KMS-11 (cell line): ENCODE measurements around the gene TIFAB.

ENCODE experiments used
- H2AFZ ChIP-seq: fragments of 200-600 bp; sonication (generic); 2 replicates; pipeline ENCODE4 v1.6.1; 2016; ENCODE audit warnings: antibody characterized with exemption, mixed run types, low read depth
- H3K27ac ChIP-seq: fragments of 200-600 bp; sonication (generic); 2 replicates; pipeline ENCODE4 v1.6.1; 2016; ENCODE audit warnings: mild to moderate bottlenecking, mixed run types
- H3K27me3 ChIP-seq: fragments of 200-600 bp; sonication (generic); 2 replicates; pipeline ENCODE4 v1.6.1; 2017; ENCODE audit warnings: mild to moderate bottlenecking, low read depth, mixed run types, moderate library complexity; ENCODE audit not compliant: insufficient read depth
- H3K36me3 ChIP-seq: fragments of 200-600 bp; sonication (generic); 2 replicates; pipeline ENCODE4 v1.6.1; 2017; ENCODE audit warnings: mild to moderate bottlenecking, mixed run types; ENCODE audit not compliant: insufficient read depth
- H3K4me1 ChIP-seq: fragments of 200-600 bp; sonication (generic); 2 replicates; pipeline ENCODE4 v1.6.1; 2016; ENCODE audit warnings: mild to moderate bottlenecking, low read depth, mixed run types; ENCODE audit not compliant: poor library complexity, severe bottlenecking
- H3K4me2 ChIP-seq: fragments of 200-600 bp; sonication (generic); 2 replicates; pipeline ENCODE4 v1.7.0; 2016; ENCODE audit warnings: mild to moderate bottlenecking, mixed run types
- H3K4me3 ChIP-seq: fragments of 200-600 bp; sonication (generic); IDR thresholded peaks from 2 replicates; pipeline ENCODE4 v1.6.1; 2017; ENCODE audit warnings: low read depth, low read length, mixed read lengths; ENCODE audit not compliant: insufficient read depth
- H3K79me2 ChIP-seq: fragments of 200-600 bp; sonication (generic); 2 replicates; pipeline ENCODE4 v1.6.1; 2016; ENCODE audit warnings: low read depth, mixed run types; ENCODE audit not compliant: insufficient read depth
- H3K9ac ChIP-seq: fragments of 200-600 bp; sonication (generic); 2 replicates; pipeline ENCODE4 v1.6.1; 2016; ENCODE audit warnings: mild to moderate bottlenecking, mixed run types
- H4K20me1 ChIP-seq: fragments of 200-600 bp; sonication (generic); 2 replicates; pipeline ENCODE4 v1.6.1; 2016; ENCODE audit warnings: mild to moderate bottlenecking, mixed run types; ENCODE audit not compliant: insufficient read depth
- CTCF ChIP-seq: fragments of 200-600 bp; sonication (generic); conservative IDR thresholded peaks from 2 replicates; pipeline ENCODE4 v1.6.1; 2017; ENCODE audit warnings: low read depth, mild to moderate bottlenecking, antibody characterized with exemption, low read length, moderate library complexity, mixed read lengths

The TIFAB gene

GRCh38 chr5:135417083-135417482 lies 35.1 kb downstream of the TIFAB start:
- no peaks in the 10 kb centered on the region for H3K79me2 ChIP-seq
- no peaks in the 10 kb centered on the region for H3K36me3 ChIP-seq
- no peak for TF ChIP-seq CTCF
- no peaks in the 10 kb centered on the region for H3K27me3 ChIP-seq
- H4K20me1 ChIP-seq = no peaks in the 10 kb centered on the region
- no peak overlapping the region for H3K4me3 ChIP-seq
- H3K4me1 ChIP-seq = no peaks in the 10 kb centered on the region
- H2AFZ ChIP-seq = no peak overlapping the region
- no peak overlapping the region for H3K9ac ChIP-seq
- no peak overlapping the region for H3K4me2 ChIP-seq
- no peak overlapping the region for H3K27ac ChIP-seq

- Histone ChIP-seq H3K27ac (no peak overlapping the region), H2AFZ (no peak overlapping the region), H3K79me2 (no peaks in the 10 kb centered on the region), H4K20me1 (no peaks in the 10 kb centered on the region), H3K4me3 (no peak overlapping the region), H3K27me3 (no peaks in the 10 kb centered on the region), H3K4me1 (no peaks in the 10 kb centered on the region), H3K36me3 (no peaks in the 10 kb centered on the region), H3K4me2 (no peak overlapping the region), H3K9ac (no peak overlapping the region)
- no peak for TF ChIP-seq CTCF
These were observed 47.1 kb downstream of the TIFAB start for GRCh38 chr5:135405082-135405481.

GRCh38 chr5:135402031-135402430 lies 50.1 kb downstream of the TIFAB start:
- H2AFZ ChIP-seq = no peak overlapping the region
- no peaks in the 10 kb centered on the region for H3K36me3 ChIP-seq
- H3K79me2 ChIP-seq = peaks cover 24% of the 10 kb centered on the region
- peaks cover 6% of the 10 kb centered on the region for H4K20me1 ChIP-seq
- no peak overlapping the region for H3K27ac ChIP-seq
- no peak overlapping the region for H3K9ac ChIP-seq
- no peak overlapping the region for H3K4me3 ChIP-seq
- peaks cover 9% of the 10 kb centered on the region for H3K4me1 ChIP-seq
- no peak for TF ChIP-seq CTCF
- no peak overlapping the region for H3K4me2 ChIP-seq
- no peaks in the 10 kb centered on the region for H3K27me3 ChIP-seq

- peaks cover 18% of the 10 kb centered on the region for H3K4me1 ChIP-seq
- H3K4me3 ChIP-seq = no peak overlapping the region
- no peaks in the 10 kb centered on the region for H3K27me3 ChIP-seq
- peaks cover 12% of the 10 kb centered on the region for H4K20me1 ChIP-seq
- no peak overlapping the region for H2AFZ ChIP-seq
- H3K9ac ChIP-seq = no peak overlapping the region
- H3K27ac ChIP-seq = no peak overlapping the region
- H3K4me2 ChIP-seq = no peak overlapping the region
- no peaks in the 10 kb centered on the region for H3K36me3 ChIP-seq
- TF ChIP-seq CTCF = no peak
- peaks cover 36% of the 10 kb centered on the region for H3K79me2 ChIP-seq
These were observed 51.3 kb downstream of the TIFAB start for GRCh38 chr5:135400866-135401265.
